C4-2B (cell line): ENCODE results near the gene CTNNA3.

Source experiments
- H3K27ac ChIP-seq: fragments of 450-650 bp; 2 replicates; pipeline ENCODE4 v1.5.1; 2017
- CTCF ChIP-seq: fragments of 450-650 bp; conservative IDR thresholded peaks from 2 replicates; pipeline ENCODE4 v1.5.1; 2017; ENCODE audit warnings: mild to moderate bottlenecking
- ZFX ChIP-seq: fragments of 450-650 bp; IDR thresholded peaks from 2 replicates; pipeline ENCODE4 v1.6.1; 2017

CTNNA3 gene

GRCh38 chr10:67262675-67263074 is 433.3 kb downstream of the CTNNA3 start:
- TF ChIP-seq CTCF = no peak
- no peak for TF ChIP-seq ZFX
- no peak overlapping the region for H3K27ac ChIP-seq

- H3K27ac ChIP-seq = no peak overlapping the region
- TF ChIP-seq ZFX (no peak), CTCF (no peak)
Observed at GRCh38 chr10:67261300-67261797, 434.6 kb downstream of the CTNNA3 start.

- TF ChIP-seq CTCF (no peak), ZFX (no peak)
- no peak overlapping the region for H3K27ac ChIP-seq
Observed at GRCh38 chr10:67259319-67259929, 436.6 kb downstream of the CTNNA3 start.

GRCh38 chr10:67257427-67258144 is 438.4 kb downstream of the CTNNA3 start:
- no peak overlapping the region for H3K27ac ChIP-seq
- no peak for TF ChIP-seq ZFX
- TF ChIP-seq CTCF = no peak

GRCh38 chr10:67257018-67257417 is 439.0 kb downstream of the CTNNA3 start:
- no peak for TF ChIP-seq CTCF
- TF ChIP-seq ZFX = no peak
- H3K27ac ChIP-seq = no peak overlapping the region

- no peak for TF ChIP-seq CTCF
- no peak for TF ChIP-seq ZFX
- H3K27ac ChIP-seq = no peak overlapping the region
Observed at GRCh38 chr10:67250686-67251085, 445.3 kb downstream of the CTNNA3 start.

- H3K27ac ChIP-seq = no peak overlapping the region
- TF ChIP-seq ZFX = no peak
- no peak for TF ChIP-seq CTCF
Observed at GRCh38 chr10:67246066-67246555, 449.9 kb downstream of the CTNNA3 start.
